T-helper 22 cell (primary cell): ENCODE measurements around the gene SNTG2.

Experiments used
- DNase-seq: peaks from one replicate; pipeline ENCODE4 v3.0.0-alpha.2; 2020; ENCODE audit warnings: low read depth

The SNTG2 gene

DNA sequence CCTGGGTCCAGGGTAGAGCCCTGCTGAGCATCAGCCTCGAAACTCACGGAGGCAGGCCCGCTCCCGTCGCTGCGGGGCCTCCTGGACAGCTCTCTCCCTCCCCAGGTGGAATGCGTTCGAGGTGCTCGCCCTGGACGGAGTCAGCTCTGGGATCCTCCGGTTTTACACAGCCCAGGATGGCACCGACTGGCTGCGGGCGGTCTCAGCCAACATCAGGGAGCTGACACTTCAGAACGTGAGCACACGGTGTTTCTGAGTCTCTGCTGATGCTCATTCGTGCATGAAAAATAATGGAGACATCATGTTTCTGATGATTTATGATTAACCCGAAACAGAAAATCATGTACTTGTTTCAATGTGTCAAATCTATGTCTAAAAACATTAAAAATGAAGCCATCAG is 287.1 kb downstream of the SNTG2 start:
- DNase-seq: no peak

DNA sequence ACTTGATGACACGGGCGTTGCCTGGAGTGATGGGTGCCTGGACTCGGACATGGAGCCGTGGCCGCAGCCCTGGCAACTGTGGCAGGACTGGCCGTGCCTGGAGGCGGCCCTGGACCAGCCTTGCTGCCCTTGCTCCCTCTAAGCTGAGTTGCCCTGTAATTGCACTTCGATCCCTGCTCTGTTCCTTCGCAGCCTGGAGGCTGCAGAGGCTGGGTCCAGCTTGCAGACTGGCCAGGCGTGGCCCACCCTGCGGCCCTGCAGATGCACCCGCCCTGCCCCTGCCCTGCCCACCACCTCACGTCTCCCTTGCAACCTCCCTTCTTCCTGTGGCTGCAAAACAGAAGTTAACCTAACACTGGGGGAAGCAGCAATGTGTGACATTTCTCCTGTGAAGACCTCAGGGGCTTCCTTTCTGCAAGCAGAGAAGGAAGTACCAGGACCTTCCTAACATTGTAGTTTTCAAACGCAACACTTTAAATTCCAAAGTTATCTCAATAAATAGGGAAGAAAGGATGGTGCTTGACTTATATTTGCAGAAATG is 288.0 kb downstream of the SNTG2 start:
- DNase-seq: no peak

DNA sequence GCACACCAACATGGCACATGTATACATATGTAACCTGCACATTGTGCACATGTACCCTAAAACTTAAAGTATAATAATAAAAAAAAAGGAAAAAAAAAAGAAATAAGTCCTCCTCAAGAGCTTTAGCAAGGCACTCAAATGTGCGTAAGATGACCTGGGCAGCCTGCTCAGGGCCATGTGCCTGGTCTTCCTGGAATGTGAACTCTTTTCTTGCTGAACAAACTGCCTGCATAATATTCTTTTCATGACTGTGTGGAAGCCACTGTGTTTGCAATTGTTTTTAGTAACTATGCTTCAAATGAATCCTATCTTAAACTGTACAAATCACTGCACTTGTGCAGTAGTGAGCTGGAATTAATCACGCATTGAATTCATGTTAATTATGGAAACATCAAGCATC is 294.5 kb downstream of the SNTG2 start:
- no peak for DNase-seq

DNA sequence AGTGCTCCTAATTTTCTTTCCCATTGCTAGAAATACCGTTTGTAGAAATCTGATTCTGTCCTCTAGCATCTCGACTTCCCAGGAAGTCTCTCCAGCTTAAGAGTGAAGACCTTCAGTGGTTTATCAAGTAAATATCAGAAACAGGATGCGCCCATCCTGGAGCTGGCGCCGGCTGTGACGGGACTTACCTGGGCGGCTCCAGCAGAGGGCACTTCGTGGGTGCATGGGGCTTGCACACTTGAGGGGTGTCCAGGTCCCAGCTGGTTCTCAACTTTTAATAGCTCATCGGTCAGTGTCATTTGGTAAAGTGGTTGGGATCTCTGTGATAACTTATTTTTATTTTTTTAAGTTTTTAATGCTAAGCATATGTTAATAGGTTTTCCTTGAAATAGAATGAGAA is 295.6 kb downstream of the SNTG2 start:
- DNase-seq: no peak

DNA sequence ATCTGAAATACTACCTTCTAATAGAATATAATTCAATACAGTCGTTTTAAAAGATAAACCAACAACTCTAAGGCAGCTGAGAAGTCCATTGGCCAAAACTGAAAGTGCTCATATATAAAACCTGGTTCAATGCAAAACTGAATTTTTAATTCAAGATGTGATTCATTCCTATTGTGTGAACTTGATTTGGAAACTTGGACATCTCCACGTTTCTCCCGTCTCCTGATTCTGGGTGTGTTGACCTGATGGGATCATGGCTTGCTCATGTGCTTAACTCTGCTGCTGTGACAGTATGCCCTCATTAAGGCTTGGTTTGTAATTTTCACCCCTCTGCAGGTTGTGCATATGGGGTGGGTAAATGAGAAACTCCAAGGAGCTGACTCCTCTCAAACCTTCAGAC is 296.3 kb downstream of the SNTG2 start:
- no peak for DNase-seq

DNA sequence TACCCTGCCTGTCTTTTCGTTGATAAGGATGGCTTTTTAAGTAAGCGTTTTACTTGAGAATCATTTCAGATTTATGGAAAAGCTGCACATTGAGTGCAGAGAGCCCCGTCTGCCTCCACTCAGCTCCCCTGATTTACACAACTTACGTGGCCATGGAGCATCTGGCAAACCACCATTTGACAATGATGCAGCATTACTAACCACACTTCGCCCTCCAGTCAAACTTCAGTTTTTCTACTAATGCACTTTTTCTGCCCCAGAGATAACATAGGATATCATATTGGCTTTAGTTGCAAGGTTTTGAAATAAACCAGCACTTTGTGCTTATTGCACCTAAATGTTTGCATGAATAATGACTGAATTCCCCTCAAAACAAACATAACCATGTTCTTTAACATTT is 297.5 kb downstream of the SNTG2 start:
- no peak for DNase-seq

DNA sequence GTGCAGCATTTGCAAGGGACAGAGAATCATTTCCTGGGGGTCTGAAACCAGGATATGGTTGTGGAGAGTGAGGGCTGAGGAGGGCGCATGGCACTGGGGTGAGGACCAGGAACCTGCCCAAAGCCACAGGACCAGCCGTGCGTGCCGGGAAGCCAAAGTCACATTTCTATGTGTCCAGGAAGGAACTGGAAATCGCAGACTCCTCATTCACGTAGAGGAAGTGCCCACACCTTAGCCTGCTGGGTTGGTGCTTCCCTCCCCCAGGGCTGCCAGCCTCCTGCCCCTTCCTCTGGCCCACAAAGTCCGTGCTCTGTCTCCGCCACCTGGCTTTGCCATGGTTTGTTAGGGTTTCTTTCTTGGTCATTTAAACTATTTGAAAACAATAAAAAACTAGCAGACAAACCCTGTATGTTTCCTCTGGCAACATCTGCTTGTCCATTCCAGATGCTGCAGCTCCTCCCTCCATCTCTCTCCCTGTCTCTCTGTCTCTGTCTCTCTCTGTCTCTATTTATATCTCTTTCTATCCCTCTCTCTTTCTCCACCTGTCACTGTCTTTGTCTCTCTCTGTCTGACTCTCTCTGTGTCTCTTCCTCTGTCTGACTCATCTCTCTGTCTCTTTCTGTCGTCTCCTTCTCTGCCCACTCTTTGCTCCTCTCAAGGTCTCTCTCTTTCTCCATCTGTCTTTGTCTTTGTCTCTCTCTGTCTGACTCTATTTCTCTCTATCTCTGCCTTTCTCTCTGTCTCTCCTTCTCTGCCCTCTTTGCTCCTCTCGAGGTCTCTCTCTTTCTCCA is 299.4 kb downstream of the SNTG2 start:
- DNase-seq: no peak

DNA sequence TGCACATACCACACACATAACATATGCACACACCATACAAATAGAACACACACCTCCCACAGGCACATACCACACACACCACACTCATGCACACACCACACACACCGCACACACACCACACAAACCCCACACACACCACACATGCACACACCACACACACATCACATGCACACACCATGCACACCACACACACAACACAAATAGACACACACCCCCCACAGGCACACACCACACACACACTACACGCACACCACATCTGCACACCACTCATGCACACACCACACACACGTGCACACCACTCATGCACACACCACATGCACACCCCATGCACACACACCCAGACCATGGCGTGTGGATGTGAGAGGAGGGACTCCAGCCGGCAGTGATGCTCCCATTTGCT is 300.9 kb downstream of the SNTG2 start:
- DNase-seq: no peak

DNA sequence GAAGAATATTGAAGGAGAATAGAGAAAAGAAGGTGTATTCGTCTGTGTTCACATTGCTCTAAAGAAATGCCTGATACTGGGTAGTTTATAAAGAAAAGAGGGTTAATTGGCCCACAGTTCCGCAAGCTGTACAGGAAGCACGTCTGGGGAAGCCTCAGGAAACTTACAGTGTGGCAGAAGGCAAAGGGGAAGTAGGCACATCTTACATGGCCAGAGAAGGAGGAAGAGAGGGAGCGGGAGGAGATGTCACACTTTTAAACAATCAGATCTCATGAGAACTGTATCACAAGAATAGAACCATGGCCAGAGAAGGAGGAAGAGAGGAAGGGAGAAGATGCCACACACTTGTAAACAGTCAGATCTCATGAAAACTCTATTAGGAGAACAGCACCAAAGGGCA is 303.0 kb downstream of the SNTG2 start:
- no peak for DNase-seq

DNA sequence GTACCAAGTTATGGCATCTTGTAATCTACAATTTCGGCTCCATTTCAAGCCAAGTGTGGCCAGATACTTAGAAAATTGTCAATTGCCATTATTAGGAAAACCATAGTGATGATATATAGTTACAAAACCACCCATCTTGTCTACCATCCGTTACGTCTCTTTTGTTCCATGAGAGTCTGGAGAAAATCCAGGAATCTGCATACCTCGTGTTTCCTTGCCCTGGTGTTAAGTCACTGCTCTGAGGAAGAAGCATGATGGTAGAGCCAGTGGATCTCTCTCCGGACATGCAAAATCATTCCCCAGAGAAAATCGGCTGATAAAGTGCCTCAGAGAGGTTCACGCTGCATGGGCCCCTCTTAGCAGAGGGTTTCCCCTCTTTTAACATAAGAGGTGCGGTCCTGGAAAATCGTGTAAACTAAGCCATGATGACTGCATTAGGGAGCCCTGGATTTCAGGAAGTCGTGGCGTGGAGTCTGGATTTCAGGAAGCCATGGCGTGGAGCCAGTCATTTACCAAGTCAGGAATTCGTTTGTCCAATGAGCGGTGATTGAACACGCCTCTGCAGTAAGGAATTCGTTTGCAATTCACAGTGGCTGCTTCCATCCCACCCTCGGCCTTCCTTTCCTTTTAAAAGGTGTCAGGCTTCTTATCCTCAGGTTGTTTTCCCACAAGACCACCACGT is 304.2 kb downstream of the SNTG2 start:
- DNase-seq: no peak

DNA sequence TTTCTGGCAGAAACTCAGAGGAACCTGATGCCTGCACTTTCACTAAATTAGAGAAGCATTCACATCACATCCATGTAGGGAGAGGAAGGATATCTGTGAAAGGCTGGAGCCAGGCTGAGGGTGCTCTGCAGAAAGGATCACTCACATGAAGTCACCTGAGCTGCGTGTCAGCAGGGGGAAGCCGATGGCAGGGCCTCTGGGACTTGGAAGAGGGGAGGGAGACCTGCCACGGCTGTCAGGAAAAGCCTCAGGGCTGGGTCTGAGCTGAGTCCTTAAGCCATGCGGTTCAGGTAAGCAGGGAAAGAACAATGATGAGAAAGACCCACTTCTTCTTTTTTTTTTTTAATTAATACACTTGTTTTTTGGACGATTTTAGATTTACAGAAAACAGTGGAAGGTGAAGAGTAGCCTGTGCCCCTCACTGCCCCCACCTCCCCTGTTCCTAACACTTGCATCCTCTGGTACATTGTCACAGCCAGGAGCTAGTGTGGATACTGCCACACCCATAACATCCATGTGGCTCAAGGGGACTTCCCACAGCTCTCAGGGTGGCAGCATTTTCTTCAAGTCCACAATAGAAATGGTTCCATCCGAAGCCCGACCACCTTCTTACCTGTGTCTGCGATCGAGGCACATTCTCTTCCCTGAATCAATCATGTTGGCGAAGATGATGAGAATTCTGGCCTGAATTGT is 306.1 kb downstream of the SNTG2 start:
- no peak for DNase-seq

DNA sequence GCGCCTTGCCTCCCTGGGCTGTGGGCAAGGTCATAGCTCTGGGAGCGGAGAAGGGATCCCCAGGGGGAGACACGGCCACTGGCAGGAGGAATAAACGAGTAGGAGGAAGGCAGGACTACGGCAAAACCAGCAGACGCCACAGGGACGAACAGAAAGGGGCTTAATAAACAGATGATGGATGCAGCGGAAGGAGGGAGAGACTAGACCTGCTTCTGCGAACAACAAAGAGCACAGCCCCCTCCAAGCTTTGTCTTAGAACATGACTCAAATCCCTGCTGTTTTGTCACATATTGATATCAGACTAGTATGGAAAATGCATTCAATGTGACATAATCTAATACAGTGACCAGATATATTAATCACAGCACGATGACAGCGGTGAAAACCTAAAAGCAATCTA is 306.7 kb downstream of the SNTG2 start:
- DNase-seq: no peak

DNA sequence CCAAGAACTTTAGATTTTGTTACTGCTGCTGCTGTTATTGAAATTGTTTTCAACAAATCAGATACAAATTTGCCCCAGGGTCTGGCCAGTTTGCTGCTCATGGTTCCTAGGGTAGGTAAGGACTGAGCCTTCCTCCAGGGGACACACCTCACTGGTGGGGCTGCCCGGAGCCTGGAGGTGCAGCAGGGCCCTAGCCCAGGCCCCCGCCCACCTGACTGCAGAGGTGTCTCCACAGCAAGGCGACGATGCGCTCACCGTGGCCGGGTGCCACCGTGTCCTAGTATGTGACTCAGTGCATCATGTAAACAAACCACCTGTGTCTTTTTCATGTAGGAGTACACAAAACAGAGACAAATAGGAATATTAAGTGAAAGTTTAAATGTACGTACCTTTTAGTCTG is 309.1 kb downstream of the SNTG2 start:
- no peak for DNase-seq

DNA sequence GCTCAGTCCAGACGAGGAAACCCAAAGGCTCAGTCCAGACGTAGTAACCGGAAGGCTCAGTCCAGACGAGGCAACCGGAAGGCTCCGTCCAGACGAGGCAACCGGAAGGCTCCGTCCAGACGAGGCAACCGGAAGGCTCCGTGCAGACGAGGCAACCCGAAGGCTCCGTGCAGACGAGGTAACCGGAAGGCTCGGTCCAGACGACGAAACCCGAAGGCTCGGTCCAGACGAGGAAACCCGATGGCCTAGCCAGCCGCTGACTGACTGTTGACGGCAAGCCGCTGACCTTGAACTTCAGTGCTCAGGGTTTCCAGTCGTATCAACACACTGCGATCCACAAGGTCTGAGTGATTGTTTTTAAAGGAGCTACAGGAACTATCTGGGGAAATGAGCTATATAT is 312.0 kb downstream of the SNTG2 start:
- DNase-seq: no peak

DNA sequence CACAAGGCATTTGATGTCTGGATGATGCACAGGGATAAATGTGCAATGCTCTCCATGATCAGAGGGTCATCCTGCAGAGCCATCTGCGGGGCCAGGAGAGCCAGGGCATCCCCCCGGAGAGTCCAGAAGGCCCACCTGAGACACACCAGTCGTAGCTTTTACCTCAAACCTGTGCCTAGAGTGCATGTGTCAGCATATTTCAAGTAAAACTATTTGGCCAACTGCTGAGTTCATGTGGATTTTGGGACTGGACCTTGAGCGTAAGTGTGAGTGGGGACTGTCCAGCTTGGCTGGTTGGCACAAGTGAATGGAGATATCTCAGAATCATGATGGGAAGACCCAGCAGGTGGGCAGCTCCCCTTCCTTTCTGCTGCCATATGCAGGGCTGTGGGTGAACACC is 314.8 kb downstream of the SNTG2 start:
- no peak for DNase-seq

DNA sequence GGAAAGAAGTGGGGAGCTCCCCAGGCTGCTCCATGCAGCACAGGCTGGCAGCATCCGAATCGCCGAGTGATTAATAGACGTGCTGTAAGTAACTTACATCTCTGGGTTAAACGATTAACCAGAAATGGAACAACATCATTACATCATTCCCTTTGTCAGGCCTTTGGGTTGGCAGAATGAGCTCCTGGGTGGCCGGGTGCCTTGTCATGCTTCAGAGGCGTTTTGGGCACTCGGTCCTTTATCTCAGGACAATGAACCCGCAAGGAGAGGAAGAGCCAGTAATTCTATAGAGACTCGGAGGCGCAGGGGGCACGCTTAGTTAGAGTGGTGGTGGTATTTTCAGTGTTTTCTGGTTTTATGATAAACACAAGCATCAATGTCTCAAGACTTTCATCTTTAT is 315.7 kb downstream of the SNTG2 start:
- no peak for DNase-seq

DNA sequence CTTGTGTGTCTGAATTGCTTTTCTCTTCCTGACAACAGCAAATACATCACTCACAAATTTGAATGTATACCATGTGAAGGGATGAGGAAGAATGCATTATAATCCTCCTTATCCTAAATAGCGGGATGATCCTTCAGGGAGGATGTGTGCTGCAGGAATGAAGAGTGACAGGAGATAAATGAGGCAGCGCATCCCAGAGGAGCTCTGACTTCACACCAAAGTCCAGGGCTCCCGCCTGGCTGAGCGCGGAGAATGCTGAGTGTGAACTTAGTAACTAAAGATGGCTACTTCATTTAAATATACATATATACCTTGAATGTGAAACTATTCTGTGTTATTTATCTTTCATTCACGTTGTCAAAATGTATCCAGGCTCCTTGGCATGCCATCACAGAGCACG is 317.4 kb downstream of the SNTG2 start:
- no peak for DNase-seq

DNA sequence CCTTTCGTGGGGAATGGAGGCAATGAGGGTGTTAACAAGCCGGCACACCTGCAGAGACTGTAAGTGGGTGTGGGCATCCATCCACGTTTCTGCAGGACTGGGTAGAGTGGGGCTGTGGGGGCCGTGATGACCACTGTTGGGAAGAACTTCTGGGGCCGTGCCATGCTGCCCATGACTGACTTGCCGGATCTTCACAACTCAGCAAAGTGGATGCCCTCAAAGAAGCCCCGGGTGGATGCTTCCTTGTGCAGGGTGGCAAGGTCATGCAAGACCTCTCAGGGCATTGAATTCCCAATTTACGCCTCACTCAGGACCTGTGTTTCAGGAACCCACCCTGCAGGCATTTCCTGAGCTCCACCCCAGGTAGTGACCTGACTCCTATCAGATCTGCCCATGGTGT is 319.2 kb downstream of the SNTG2 start:
- DNase-seq: no peak

DNA sequence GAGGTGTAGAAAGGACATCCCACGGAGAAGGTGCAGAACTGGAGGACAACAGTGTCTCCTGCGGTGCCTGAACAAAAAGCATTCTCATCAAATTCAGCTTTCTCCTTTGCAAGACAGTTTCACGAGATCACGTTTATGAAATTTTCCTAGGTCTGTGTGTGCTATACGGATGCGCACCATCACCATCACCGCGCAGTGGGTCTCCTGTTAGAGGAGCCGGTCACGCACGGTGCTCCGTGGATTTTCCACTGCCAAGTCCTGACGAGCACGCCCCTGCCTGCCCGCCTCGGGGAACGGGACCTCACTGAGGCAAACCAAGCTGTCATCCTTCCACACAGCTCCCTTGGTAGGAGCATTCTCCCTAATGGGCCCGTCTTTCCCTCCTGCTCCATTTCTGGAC is 322.2 kb downstream of the SNTG2 start:
- no peak for DNase-seq

DNA sequence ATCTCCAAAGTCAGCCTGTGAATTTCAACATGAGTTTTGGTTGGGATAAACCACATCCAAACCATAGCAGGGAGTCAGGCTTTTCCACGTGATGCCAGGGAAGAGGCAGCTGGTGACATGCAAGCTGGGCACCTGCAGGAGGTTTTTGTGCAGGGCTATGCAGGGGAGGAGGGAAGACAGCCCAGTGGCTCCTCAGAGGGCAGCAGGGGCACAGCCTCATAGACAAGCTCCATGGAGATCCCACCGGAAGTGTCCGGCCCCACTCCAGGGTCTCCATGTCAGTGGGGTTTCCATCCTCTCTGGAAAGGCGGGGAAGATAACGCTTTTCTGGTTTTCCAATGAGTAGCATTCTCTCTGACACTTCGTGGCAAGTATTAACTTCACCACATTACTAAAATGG is 327.0 kb downstream of the SNTG2 start:
- DNase-seq: no peak

DNA sequence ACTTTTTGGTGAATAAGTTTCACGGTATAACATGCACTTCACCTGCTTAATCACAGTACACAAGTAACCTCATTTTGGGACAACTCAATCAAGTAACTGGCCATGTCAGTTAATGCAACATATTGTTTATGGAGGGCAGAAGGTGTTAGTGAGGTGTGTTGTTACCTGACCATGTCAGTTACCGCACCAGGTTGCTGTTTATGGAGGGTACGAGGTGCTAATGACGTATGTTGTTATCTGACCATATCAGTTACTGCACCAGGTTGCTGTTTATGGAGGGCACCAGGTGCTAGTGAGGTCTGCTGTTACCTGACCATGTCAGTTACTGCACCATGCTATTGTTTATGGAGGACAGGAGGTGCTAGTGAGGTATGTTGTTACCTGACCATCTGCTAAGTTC is 327.5 kb downstream of the SNTG2 start:
- DNase-seq: no peak

DNA sequence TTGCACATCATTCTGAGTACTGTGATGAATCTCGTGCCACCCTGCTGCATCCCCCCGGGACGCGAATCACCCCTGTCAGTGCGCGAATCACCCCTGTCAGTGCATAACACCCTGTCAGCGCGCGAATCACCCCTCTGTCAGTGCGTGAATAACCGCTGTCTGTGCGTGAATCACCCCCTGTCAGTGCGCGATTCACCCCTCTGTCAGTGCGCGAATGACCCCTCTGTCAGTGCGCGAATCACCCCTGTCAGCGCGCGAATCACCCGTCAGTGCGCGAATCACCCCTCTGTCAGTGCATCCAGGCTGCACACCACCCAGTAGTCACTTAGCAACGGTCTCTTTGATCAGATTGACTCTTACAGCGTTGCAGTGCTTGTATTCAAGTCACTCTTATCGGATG is 328.2 kb downstream of the SNTG2 start:
- no peak for DNase-seq

DNA sequence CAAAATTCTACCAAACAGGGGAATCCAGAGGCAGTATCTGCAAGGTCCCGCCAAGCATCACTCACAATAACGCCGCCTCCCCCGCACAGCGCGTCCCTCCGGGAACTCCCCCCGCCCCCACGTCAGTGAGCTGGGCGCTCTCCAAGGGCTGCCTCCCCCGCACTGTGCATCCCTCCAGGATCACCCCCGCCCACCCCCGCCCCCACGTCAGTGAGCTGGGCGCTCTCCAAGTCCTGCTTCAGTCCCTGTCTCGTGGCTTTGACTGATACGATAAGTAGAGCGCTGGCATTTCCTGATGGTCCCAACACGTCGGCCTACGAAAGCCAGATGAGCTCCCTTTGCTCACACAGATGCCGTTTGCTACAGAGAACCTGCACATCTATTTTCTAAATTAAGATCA is 331.9 kb downstream of the SNTG2 start:
- no peak for DNase-seq
